Fibroblast of pulmonary artery (primary cell): ENCODE data around the gene ETFRF1.
A peak's percentile ranks its signal among the peaks of the same experiment; 100 is the strongest.

ENCODE experiments used
- DNase-seq: peaks from one replicate; pipeline ENCODE4 v3.0.0-alpha.2; 2010; ENCODE audit warnings: low read depth
- H3K4me3 ChIP-seq: replicated peaks from 2 replicates; pipeline ENCODE4 v1.5.1; 2011; ENCODE audit warnings: low read depth, mild to moderate bottlenecking, control low read depth, low read length, moderate library complexity
- TF ChIP-seq, protein P1 (sequence below): IDR thresholded peaks from 2 replicates; pipeline ENCODE4 v1.5.1; 2011; ENCODE audit warnings: mild to moderate bottlenecking, control low read depth, low read length, inconsistent platforms; ENCODE audit errors: missing control alignments

Gene ETFRF1

DNA sequence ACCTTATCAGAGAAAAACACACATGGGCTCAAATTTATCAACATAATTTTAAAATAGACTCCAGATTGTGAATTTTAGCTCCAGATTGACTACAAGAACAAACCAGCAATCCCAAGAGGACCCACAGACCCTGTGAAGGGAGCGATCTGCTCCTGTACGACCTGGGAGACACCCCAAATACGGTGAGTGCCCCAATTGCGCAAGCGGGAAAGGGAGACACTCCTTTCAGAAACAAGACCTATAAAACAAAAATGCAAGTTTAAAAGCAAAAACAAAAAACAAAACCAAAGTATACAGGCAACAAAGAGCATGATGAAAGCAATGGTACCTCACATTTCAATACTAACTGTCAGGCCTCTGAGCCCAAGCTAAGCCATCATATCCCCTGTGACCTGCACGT lies 32.2 kb upstream of the ETFRF1 start:
- H3K4me3 ChIP-seq, result no peak overlapping the region
- DNase-seq, result no peak
- TF ChIP-seq, protein P1, sequence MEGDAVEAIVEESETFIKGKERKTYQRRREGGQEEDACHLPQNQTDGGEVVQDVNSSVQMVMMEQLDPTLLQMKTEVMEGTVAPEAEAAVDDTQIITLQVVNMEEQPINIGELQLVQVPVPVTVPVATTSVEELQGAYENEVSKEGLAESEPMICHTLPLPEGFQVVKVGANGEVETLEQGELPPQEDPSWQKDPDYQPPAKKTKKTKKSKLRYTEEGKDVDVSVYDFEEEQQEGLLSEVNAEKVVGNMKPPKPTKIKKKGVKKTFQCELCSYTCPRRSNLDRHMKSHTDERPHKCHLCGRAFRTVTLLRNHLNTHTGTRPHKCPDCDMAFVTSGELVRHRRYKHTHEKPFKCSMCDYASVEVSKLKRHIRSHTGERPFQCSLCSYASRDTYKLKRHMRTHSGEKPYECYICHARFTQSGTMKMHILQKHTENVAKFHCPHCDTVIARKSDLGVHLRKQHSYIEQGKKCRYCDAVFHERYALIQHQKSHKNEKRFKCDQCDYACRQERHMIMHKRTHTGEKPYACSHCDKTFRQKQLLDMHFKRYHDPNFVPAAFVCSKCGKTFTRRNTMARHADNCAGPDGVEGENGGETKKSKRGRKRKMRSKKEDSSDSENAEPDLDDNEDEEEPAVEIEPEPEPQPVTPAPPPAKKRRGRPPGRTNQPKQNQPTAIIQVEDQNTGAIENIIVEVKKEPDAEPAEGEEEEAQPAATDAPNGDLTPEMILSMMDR, result no peak

DNA sequence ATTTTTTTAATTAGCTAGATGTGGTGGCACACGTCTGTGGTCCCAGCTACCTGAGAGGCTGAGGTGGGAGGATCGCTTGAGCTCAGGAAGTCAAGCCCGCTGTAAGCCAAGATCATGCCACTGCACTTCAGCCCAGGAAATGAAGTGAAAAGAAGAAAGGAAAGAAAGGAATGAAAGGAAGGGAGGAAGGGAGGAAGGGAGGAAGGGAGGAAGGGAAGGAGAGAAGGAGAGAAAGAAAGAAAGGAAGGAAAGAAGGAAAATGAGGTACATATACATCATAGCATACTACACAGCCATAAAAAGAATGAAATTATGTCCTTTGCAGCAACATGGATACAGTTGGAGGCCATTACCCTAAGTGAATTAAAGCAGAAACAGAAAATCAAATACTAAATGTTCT lies 12.3 kb upstream of the ETFRF1 start:
- H3K4me3 ChIP-seq, result no peak overlapping the region
- TF ChIP-seq, protein P1, result no peak
- no peak for DNase-seq

DNA sequence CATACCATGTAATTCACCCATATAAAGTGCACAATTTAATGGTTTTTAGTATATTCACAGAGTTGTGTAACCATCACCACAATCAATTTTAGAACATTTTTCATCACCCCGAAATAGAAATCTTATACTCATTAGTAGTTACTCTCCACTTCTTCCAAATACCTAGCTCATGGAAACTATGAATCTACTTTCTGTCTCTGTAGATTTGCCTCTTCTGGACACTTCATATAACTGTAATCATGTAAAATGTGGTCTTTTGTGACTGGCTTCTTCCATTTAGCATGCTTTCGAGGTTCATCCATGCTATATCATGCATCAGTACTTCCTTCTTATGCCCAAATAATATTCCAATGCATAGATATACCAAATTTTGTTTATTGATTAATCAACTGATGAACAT lies 10.9 kb upstream of the ETFRF1 start:
- no peak for DNase-seq
- H3K4me3 ChIP-seq, result no peak overlapping the region

DNA sequence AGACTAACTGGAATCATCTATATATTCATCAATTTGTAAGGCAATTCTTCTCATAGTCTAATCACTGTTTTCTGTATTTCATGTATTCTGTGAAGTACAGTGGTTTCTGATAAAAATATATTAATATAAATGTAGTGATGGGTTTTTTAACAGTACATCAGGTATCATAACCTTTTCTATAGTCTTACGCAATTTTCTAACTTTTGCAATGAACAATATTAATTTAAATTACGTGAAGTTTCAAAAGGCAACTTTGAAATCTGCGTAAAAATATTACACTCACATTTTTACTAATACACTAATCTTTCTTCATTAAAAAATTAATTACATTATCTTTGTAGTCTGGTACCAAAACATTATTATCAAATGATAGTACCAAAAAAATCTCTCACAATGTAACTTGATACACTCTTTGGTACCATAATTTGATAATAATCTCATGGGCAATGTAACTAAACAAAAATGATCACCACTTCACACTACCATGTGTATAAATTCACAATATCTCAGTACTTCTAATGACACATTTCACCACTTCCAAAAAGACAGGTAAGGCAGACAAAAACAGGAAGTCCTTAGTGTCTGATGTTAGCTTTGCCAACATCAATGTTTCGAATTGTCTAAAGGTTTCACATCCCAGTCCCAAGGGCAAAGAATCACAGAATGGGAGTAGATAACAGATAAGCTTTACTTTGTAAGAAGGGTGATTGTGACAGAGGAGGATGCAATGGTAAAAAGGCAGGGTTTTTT lies 8.8 kb upstream of the ETFRF1 start:
- no peak overlapping the region for H3K4me3 ChIP-seq
- TF ChIP-seq, protein P1, result no peak
- no peak for DNase-seq

More for the DNA sequence above, 10.9 kb upstream of the ETFRF1 start:
- TF ChIP-seq, protein P1, result no peak

DNA sequence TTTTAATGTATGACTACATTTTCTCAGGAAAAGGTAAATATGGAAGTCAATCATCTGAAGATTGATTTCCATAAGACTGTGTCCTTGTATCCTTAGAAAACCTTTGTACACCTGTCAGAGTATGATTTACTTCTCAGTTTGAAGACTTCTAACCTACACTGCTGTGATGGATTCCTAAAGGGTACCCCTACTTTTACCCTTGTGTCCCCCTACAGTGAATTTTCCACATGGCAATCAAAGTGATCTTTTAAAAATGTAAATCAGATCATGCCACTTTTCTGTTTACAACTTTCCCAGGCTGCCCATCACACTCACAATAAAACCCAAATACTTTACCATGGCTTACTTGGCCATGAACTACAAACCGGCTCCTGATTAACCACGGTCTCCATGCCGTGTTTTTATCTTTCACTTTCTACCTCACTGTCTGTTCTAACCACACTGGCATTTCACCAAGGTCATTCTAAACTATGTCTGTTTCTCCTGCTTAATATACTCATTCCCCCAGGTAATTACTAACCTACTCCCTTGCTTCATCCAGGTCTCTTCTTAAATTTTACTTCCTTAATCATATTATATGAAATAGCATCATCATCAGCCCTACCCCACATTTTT lies 8.1 kb upstream of the ETFRF1 start:
- H3K4me3 ChIP-seq, result no peak overlapping the region
- no peak for DNase-seq
- TF ChIP-seq, protein P1, result no peak

DNA sequence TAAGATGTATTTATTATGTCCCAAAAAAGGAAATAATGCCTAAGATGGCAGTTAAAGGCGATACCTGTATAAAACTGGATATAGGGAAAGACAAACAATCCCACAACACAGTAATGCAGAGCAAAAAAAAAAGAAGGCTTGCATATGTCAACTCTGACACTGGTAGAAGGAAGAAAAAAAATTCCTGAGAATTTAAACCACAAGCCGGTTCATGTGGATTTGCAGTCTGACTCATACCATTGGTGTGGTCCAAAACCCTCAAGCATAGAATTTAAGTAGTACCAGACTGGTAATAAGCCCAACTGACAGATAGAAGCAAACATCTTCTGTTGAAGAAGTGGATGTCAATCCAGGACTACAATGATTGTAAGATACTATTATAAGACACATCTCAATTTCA lies 7.3 kb upstream of the ETFRF1 start:
- H3K4me3 ChIP-seq, result no peak overlapping the region
- TF ChIP-seq, protein P1, result no peak
- DNase-seq, result peak; percentile 67
